Measurements from ENCODE around the gene C1QTNF8.

DNA sequence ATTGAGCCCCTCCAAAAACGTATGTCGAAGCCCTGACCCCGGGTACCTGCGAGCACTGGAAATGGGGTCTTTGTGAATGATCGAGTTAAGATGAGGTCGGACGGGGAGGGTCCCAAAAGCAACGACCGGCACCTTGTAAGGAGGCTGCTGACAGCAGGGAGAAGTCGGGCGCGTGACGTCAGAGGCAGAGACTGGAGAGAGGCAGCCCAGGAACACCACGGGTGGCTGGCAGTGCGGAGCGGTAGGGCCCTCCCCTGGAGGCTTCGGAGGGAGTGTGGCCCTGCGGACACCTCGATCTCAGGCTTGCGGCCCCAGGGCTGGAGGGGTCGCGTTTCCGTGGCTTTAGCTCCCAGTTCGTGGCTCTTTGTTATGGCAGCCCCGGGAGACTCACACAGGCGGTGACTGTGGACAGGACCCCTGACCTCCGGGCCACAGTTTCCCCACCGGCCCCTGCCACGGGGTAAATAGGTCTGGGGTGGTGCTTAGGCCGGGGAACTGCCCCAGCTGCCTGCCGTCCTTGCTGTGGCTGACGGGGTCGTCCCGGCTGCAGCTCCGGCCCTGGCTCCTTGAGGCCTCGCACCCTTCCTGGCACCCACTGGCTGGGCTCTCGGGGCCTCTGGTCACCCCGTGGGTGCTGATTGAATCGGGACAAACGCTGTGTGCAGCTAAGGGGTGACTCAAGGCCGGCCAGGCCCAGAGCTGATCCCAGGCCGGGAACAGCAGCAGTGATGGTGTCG lies 34.1 kb downstream of the C1QTNF8 start:
- TF ChIP-seq CTCF (conservative IDR thresholded peaks at IDR 0.05) (no peak), ZFX (IDR thresholded peaks at IDR 0.05) (no peak)
